HUES6 (cell line): ENCODE measurements around the gene ANP32A.

Experiments used
- H3K27ac ChIP-seq: 2 replicates; pipeline ENCODE4 v1.7.0; 2013; ENCODE audit warnings: low read depth, mild to moderate bottlenecking, low read length, inconsistent platforms
- H3K27me3 ChIP-seq: 2 replicates; pipeline ENCODE4 v1.6.1; 2013; ENCODE audit warnings: low read length; ENCODE audit not compliant: control insufficient read depth, insufficient read depth
- H3K36me3 ChIP-seq: 2 replicates; pipeline ENCODE4 v1.6.1; 2013; ENCODE audit warnings: low read length; ENCODE audit not compliant: control insufficient read depth, insufficient read depth
- H3K4me1 ChIP-seq: 2 replicates; pipeline ENCODE4 v1.6.1; 2013; ENCODE audit warnings: low read length; ENCODE audit not compliant: control insufficient read depth, insufficient read depth
- H3K4me3 ChIP-seq: 2 replicates; pipeline ENCODE4 v1.5.1; 2013; ENCODE audit warnings: low read depth, low read length
- H3K9ac ChIP-seq: one replicate; pipeline ENCODE4 v1.6.1; 2013; ENCODE audit warnings: mild to moderate bottlenecking, low read length
- H3K9me3 ChIP-seq: 2 replicates; pipeline ENCODE4 v1.6.1; 2013; ENCODE audit warnings: low read depth, low read length; ENCODE audit not compliant: control insufficient read depth, insufficient read depth

ANP32A gene

DNA sequence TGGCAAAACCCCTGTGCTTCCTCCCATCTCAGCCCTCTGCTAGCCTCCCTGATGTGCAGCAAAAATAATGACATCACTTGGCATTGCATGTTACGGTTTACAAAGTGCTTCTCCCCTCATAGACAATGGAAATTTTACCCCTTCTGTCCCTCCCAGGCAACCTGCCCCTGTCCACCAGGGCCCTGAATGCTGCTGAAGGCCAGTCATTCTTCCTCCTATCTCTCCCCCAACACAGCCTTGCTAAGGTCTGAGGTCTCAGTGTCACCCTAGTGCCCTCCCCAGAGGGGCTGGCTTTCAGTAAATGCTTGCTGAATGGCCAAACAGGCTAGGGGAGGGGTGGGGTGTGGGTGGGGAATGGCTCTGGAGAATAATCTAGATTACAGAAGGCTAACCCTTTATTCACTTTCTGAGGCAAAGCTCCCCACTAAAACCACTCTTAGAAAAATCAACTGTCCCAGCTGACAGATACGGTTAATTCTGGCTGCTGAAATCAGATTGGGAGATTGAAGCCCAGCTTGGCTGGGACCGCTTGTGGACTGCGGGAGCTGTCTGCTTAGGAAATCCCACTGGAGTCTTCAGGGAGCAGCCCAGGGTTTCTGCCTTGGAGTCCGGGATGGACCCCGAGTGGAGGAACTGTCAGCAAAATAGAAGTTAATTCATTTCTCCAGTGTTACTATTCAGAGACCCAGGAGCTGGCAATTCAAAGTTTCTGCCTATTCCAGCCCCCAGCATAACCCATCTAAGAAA is 22.9 kb downstream of the ANP32A start:
- H3K9ac ChIP-seq = no peak overlapping the region
- peaks cover 3% of the 10 kb centered on the region for H3K36me3 ChIP-seq
- H3K9me3 ChIP-seq = no peaks in the 10 kb centered on the region
- no peak overlapping the region for H3K27ac ChIP-seq
- peaks cover 62% of the 10 kb centered on the region for H3K4me1 ChIP-seq
- no peak overlapping the region for H3K4me3 ChIP-seq
- H3K27me3 ChIP-seq = no peaks in the 10 kb centered on the region

DNA sequence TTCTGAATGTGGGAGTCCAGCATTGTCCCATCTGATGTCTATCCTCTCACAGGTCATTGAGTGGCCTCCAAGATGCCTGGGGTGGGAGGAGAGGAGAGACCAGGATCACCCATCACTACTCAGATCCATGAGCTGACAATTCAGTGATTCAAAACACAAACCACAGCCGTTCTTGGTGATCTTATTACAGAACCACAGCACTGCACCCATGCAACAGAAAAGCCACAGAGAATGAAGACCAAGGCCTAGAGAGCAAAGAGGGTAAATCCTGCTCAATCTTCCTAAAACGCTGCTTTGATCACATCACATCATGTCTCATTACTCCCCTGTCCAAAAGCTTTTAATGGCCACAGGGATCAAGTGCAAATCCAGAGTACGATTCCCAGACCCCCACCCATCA is 23.5 kb downstream of the ANP32A start:
- H3K36me3 ChIP-seq = peaks cover 3% of the 10 kb centered on the region
- peaks cover 67% of the 10 kb centered on the region for H3K4me1 ChIP-seq
- H3K9ac ChIP-seq = no peak overlapping the region
- H3K4me3 ChIP-seq = no peak overlapping the region
- no peaks in the 10 kb centered on the region for H3K9me3 ChIP-seq
- no peaks in the 10 kb centered on the region for H3K27me3 ChIP-seq
- no peak overlapping the region for H3K27ac ChIP-seq

DNA sequence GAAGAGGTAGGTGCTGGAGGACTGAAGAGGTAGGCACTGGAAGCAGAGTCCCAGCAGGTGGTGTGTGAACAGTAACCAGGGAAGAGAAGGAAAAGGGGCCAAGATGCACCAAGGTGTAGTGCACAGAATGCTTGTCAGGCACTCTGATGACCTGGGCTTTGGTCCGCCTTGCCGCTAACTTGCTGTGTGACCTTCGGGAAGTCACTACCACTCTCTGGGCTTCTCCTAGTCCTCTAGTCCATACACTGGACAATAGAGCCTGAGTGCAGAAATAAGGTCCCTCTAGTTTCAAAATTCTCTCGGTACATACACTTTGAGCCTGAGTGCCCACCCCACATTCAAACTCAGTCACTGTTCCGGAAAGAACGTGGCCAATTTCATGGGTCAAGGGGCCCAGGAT is 24.1 kb downstream of the ANP32A start:
- peaks cover 3% of the 10 kb centered on the region for H3K36me3 ChIP-seq
- no peak overlapping the region for H3K9ac ChIP-seq
- peaks cover 74% of the 10 kb centered on the region for H3K4me1 ChIP-seq
- no peak overlapping the region for H3K4me3 ChIP-seq
- H3K27me3 ChIP-seq = no peaks in the 10 kb centered on the region
- no peaks in the 10 kb centered on the region for H3K9me3 ChIP-seq
- H3K27ac ChIP-seq = no peak overlapping the region

- H3K4me1 ChIP-seq = peaks cover 86% of the 10 kb centered on the region
- peak overlapping the region; percentile 45; the same call in 1 of the 2 replicates for H3K27ac ChIP-seq
- H3K36me3 ChIP-seq = peaks cover 3% of the 10 kb centered on the region
- H3K4me3 ChIP-seq = peak overlapping the region; percentile 32
- H3K27me3 ChIP-seq = no peaks in the 10 kb centered on the region
- no peaks in the 10 kb centered on the region for H3K9me3 ChIP-seq
- H3K9ac ChIP-seq = peak overlapping the region; percentile 40
Measured at GRCh38 chr15:68795298-68795848, 25.3 kb downstream of the ANP32A start.

- H3K4me1 ChIP-seq = peaks cover 91% of the 10 kb centered on the region
- H3K27me3 ChIP-seq = no peaks in the 10 kb centered on the region
- no peak overlapping the region for H3K27ac ChIP-seq
- H3K9ac ChIP-seq = peak overlapping the region; percentile 7
- no peaks in the 10 kb centered on the region for H3K9me3 ChIP-seq
- no peak overlapping the region for H3K4me3 ChIP-seq
- H3K36me3 ChIP-seq = peaks cover 3% of the 10 kb centered on the region
Measured at GRCh38 chr15:68794863-68795262, 25.8 kb downstream of the ANP32A start.

GRCh38 chr15:68794307-68794706 is 26.4 kb downstream of the ANP32A start:
- Histone ChIP-seq H3K27me3 (no peaks in the 10 kb centered on the region), H3K36me3 (peaks cover 3% of the 10 kb centered on the region), H3K27ac (no peak overlapping the region), H3K9me3 (no peaks in the 10 kb centered on the region), H3K9ac (no peak overlapping the region), H3K4me3 (no peak overlapping the region), H3K4me1 (peaks cover 95% of the 10 kb centered on the region)

GRCh38 chr15:68793776-68794175 is 26.9 kb downstream of the ANP32A start:
- H3K4me3 ChIP-seq = no peak overlapping the region
- no peak overlapping the region for H3K27ac ChIP-seq
- H3K27me3 ChIP-seq = no peaks in the 10 kb centered on the region
- peaks cover 95% of the 10 kb centered on the region for H3K4me1 ChIP-seq
- H3K36me3 ChIP-seq = peaks cover 3% of the 10 kb centered on the region
- H3K9me3 ChIP-seq = no peaks in the 10 kb centered on the region
- H3K9ac ChIP-seq = no peak overlapping the region

- H3K4me1 ChIP-seq = peaks cover 92% of the 10 kb centered on the region
- H3K9ac ChIP-seq = no peak overlapping the region
- no peaks in the 10 kb centered on the region for H3K9me3 ChIP-seq
- H3K27ac ChIP-seq = no peak overlapping the region
- peaks cover 3% of the 10 kb centered on the region for H3K36me3 ChIP-seq
- no peak overlapping the region for H3K4me3 ChIP-seq
- H3K27me3 ChIP-seq = no peaks in the 10 kb centered on the region
Measured at GRCh38 chr15:68792901-68793766, 27.6 kb downstream of the ANP32A start.

DNA sequence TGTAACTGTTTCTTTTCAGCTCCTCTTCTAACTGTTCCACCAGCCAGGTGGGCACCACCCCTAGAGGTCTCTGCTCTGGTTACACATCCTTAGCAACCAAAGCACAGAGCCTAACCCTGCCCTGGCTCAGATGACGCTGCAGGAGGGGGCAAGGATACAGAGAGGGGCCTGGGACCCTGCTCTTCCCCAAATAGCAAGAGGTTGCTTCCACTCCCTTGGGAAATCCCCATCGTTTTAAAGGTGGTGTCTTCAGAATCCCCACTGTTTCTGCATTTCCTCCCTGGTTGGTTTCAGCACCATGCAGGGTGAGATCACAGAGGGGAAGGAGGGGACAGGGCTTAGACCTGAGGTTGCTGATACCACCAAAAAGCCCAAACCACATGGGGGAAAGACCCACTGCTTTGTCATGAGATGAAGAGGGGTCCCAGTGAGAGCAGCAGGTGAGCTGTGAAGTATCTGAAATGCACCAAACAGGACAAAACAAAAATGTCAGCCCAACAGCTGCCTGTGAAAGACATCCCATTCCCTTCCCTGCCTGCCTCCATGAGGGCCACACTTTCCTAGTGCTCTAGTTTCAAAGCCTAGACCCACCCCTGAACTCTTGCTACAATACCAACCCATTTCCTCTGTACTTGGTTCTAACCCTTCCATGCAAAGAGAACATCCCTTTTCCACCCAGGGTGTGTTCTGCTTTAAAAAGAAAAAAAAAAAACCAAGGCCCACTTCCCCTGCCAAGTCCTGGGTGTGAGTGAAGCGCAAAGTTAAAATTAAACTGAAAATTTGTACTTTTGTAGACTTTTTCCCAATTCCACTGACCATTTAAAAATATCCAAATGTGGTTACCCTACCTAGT is 29.0 kb downstream of the ANP32A start:
- no peak overlapping the region for H3K4me3 ChIP-seq
- H3K27me3 ChIP-seq = no peaks in the 10 kb centered on the region
- no peaks in the 10 kb centered on the region for H3K9me3 ChIP-seq
- peaks cover 86% of the 10 kb centered on the region for H3K4me1 ChIP-seq
- H3K9ac ChIP-seq = peak overlapping the region; percentile 6
- H3K36me3 ChIP-seq = peaks cover 16% of the 10 kb centered on the region
- no peak overlapping the region; the same call in 1 of the 2 replicates for H3K27ac ChIP-seq

- Histone ChIP-seq H3K4me3 (no peak overlapping the region), H3K27me3 (no peaks in the 10 kb centered on the region), H3K9me3 (no peaks in the 10 kb centered on the region), H3K27ac (no peak overlapping the region; the same call in 1 of the 2 replicates), H3K36me3 (peaks cover 17% of the 10 kb centered on the region), H3K4me1 (peaks cover 79% of the 10 kb centered on the region), H3K9ac (no peak overlapping the region)
Measured at GRCh38 chr15:68790910-68791309, 29.8 kb downstream of the ANP32A start.
